ENCODE measurements around the gene DHRS12.

DHRS12 gene

GRCh38 chr13:51770681-51771417, 33.1 kb downstream of the DHRS12 start:
- TF ChIP-seq, protein P1, sequence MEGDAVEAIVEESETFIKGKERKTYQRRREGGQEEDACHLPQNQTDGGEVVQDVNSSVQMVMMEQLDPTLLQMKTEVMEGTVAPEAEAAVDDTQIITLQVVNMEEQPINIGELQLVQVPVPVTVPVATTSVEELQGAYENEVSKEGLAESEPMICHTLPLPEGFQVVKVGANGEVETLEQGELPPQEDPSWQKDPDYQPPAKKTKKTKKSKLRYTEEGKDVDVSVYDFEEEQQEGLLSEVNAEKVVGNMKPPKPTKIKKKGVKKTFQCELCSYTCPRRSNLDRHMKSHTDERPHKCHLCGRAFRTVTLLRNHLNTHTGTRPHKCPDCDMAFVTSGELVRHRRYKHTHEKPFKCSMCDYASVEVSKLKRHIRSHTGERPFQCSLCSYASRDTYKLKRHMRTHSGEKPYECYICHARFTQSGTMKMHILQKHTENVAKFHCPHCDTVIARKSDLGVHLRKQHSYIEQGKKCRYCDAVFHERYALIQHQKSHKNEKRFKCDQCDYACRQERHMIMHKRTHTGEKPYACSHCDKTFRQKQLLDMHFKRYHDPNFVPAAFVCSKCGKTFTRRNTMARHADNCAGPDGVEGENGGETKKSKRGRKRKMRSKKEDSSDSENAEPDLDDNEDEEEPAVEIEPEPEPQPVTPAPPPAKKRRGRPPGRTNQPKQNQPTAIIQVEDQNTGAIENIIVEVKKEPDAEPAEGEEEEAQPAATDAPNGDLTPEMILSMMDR (IDR thresholded peaks at IDR 0.05; ENCODE audit: control insufficient read depth, insufficient read depth, low read depth, low read length, missing control alignments): no peak
- no peak for DNase-seq (ENCODE audit: low read depth)
- no peak overlapping the region for H3K4me3 ChIP-seq (ENCODE audit: control insufficient read depth, low read depth, low read length)

DNA sequence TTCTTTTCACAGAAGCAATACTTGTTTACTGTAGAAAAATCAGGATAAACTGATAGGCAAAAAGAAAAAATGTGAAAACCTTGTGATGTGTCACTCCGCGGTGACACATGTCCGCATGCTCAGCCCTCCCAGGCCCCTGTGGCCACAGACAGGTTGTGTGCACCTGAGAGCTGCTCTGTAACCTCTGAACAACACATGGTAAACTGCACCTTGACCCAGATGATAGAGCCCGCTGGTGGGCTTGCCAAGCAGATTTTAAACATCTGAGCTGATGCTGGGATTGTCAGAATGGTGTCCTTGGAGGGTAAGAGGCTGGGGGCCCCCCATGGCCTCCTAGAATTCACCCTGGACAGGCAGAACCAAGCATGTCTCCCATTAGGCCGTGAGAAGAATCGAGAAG, 33.8 kb downstream of the DHRS12 start:
- TF ChIP-seq, protein P1 (IDR thresholded peaks at IDR 0.05; ENCODE audit: control insufficient read depth, insufficient read depth, low read depth, low read length, missing control alignments): no peak
- H3K4me3 ChIP-seq (ENCODE audit: control insufficient read depth, low read depth, low read length): no peak overlapping the region
- DNase-seq (ENCODE audit: low read depth): no peak

- no peak overlapping the region for H3K4me3 ChIP-seq (ENCODE audit: control insufficient read depth, low read depth, low read length)
- no peak for DNase-seq (ENCODE audit: low read depth)
- TF ChIP-seq, protein P1 (IDR thresholded peaks at IDR 0.05; ENCODE audit: control insufficient read depth, insufficient read depth, low read depth, low read length, missing control alignments): no peak
Observed at GRCh38 chr13:51769455-51770127, 34.4 kb downstream of the DHRS12 start.

GRCh38 chr13:51768976-51769375, 35.0 kb downstream of the DHRS12 start:
- DNase-seq (ENCODE audit: low read depth): no peak
- H3K4me3 ChIP-seq (ENCODE audit: control insufficient read depth, low read depth, low read length): no peak overlapping the region
- TF ChIP-seq, protein P1 (IDR thresholded peaks at IDR 0.05; ENCODE audit: control insufficient read depth, insufficient read depth, low read depth, low read length, missing control alignments): no peak

DNA sequence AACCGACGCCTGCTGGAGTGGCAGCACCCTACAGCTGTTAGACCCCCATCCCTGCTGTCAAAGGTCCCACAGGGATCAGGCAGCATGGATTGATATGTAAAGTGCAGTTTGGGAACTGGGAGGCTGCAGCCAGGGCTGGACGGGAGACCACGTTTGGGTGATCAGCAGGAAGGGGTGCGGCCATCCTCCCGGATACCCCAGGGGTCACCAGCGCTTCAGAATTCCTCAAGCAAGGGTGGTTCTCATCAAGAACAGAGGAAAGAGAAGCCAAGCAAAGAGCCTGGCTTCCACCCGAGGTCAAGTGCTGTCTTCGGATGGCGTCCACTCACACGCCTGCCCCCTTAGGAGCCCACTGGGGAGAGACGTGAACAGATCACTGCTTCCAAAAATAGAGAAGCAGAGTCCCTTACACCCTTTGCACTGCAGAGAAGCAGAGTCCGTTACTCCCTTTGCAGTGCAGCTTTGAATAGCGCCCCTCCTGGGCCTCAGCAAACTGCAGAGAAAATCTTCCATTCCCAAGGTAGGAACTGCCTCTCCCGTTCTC, 35.5 kb downstream of the DHRS12 start:
- DNase-seq (ENCODE audit: low read depth): no peak
- no peak overlapping the region for H3K4me3 ChIP-seq (ENCODE audit: control insufficient read depth, low read depth, low read length)
- TF ChIP-seq, protein P1 (IDR thresholded peaks at IDR 0.05; ENCODE audit: control insufficient read depth, insufficient read depth, low read depth, low read length, missing control alignments): no peak

DNA sequence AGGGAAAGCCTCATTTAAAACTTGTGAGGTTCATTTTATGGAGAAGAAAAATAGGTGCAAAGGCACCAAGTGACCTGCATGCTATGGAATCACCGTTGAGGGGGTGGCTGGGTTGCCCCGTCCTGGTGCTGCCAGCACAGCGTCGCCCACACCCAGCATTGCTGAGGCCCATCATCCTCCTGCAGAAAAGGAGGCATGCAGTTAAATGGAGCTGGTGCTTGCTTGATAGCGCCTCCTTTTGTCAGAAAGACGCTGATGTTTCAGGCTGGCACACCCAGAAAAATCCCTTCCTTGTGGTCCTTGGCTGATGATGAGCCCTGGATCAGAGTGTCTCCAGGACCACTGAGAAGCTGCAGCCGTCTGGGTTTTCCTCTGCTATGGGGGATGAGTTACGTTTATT, 36.9 kb downstream of the DHRS12 start:
- no peak overlapping the region for H3K4me3 ChIP-seq (ENCODE audit: control insufficient read depth, low read depth, low read length)
- no peak for DNase-seq (ENCODE audit: low read depth)
- TF ChIP-seq, protein P1 (IDR thresholded peaks at IDR 0.05; ENCODE audit: control insufficient read depth, insufficient read depth, low read depth, low read length, missing control alignments): no peak
